Lung (tissue), 12 donors: ENCODE results near the gene TGFB1I1. TPM values are rescaled to one million over a fixed set of nuclear protein-coding genes. Genes with fewer than 3 reads are reported as not detected.

Experiments used
- ATAC-seq: fragments of 200-7000 bp; cut with Tn5 transposase; one replicate; pipeline ENCODE4 v1.9.1; 2020; ENCODE audit warnings: moderate number of reproducible peaks; ENCODE audit not compliant: insufficient read depth, low FRiP score
- DNase-seq, 3 donors: peaks; one replicate each; pipeline ENCODE4 v3.0.0-alpha.2; 2013 to 2017
- H3K27ac ChIP-seq, 2 donors: one replicate each; pipeline ENCODE4 v1.5.1; 2013; ENCODE audit warnings: mild to moderate bottlenecking in 2 of 2, moderate library complexity in 2 of 2, control low read depth in 1 of 2, inconsistent platforms in 1 of 2, low read depth in 1 of 2, low read length in 1 of 2
- H3K27me3 ChIP-seq, 3 donors: one replicate each; pipeline ENCODE4 v1.5.1; 2013; ENCODE audit warnings: low read length in 2 of 3; ENCODE audit not compliant: control insufficient read depth in 3 of 3, insufficient read depth in 3 of 3
- H3K36me3 ChIP-seq, 4 donors: one replicate each; pipeline ENCODE4 v1.5.1; 2013; ENCODE audit warnings: low read length in 4 of 4, mild to moderate bottlenecking in 1 of 4, moderate library complexity in 1 of 4; ENCODE audit not compliant: control insufficient read depth in 4 of 4, insufficient read depth in 4 of 4
- H3K4me1 ChIP-seq, 5 donors: one replicate each; pipeline ENCODE4 v1.5.1; 2013; ENCODE audit warnings: low read length in 5 of 5, mild to moderate bottlenecking in 2 of 5, moderate library complexity in 1 of 5; ENCODE audit not compliant: control insufficient read depth in 5 of 5, insufficient read depth in 5 of 5
- H3K4me3 ChIP-seq: one replicate; pipeline ENCODE4 v1.5.1; 2013; ENCODE audit warnings: mild to moderate bottlenecking, control low read depth, moderate library complexity
- H3K9ac ChIP-seq, 2 donors: one replicate each; pipeline ENCODE4 v1.5.1; 2013; ENCODE audit warnings: low read length in 2 of 2, control low read depth in 1 of 2; ENCODE audit not compliant: insufficient read depth in 1 of 2
- H3K9me3 ChIP-seq, 4 donors: one replicate each; pipeline ENCODE4 v1.5.1; 2013; ENCODE audit warnings: low read length in 3 of 4, mild to moderate bottlenecking in 1 of 4, moderate library complexity in 1 of 4; ENCODE audit not compliant: control insufficient read depth in 4 of 4, insufficient read depth in 3 of 4
- CTCF ChIP-seq: IDR thresholded peaks from 2 replicates; pipeline ENCODE4 v1.5.1; 2012; ENCODE audit warnings: mild to moderate bottlenecking; ENCODE audit errors: control extremely low read depth, extremely low read depth
- WGBS, 2 donors: extraction: QIAGEN DNeasy Blood & Tissue Kit; methylation state at CpG; one replicate each; pipeline ENCODE4 v1.1.7; 2013; 5-methylcytosine and 5-hydroxymethylcytosine counted together
- polyA plus RNA-seq, 2 donors: library from polyadenylated mRNA; stranded (reverse); fragments of 200-250 nt; gene quantifications; one replicate each; pipeline ENCODE4 v1.2.1, GENCODE V29; 2013
- total RNA-seq, 2 donors: library from RNA; depleted of rRNA in 1 of 2; stranded (reverse); fragments of >200 nt in 1 of 2; gene quantifications; one replicate each; pipeline ENCODE4 v1.2.1, GENCODE V29; 2014 to 2021
- donor health status: control.
- donor health status: control.
- donor health status: Bipolar disorder and iron deficiency.
- donor health status: healthy.
- donor health status: DM: yes; HTN: yes; CAD: no.

The TGFB1I1 gene
- total and polyA plus RNA-seq, 4 donors, result 25.1 to 58.9 (median 37.6) TPM

DNA sequence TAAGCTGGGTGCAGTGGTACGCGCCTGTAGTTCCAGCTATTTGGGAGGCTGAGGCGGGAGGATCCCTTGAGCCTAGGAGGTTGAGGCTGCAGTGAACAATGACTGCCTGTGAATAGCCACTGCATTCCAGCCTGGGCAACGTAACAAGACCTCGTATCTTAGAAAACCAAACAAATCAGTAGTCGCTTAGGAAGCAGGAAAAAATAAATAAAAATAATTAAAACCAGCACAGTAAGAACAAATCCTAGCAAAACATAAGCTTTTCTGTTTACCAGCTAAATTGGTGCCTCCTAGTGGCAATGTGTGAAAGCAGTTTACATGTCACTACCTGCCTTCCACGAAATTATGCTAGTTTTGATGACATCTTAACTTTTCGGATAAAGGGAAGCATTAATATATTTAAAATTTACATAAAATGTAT, 11.4 kb upstream of the TGFB1I1 start:
- no peaks in the 10 kb centered on the region for H3K27me3 ChIP-seq
- peak overlapping the region in 1 of 2 donors; percentile 92 for H3K9ac ChIP-seq
- H3K27ac ChIP-seq, result no peak overlapping the region
- no peak for ATAC-seq
- H3K4me1 ChIP-seq, result peaks cover 7 to 27% (median 13%) of the 10 kb centered on the region in 5 donors
- no peak overlapping the region for H3K4me3 ChIP-seq
- no peaks in the 10 kb centered on the region for H3K9me3 ChIP-seq
- WGBS, 2 donors, result 55% methylated on average over 8 of the region's 8 CpGs
- peak; percentile 28 for TF ChIP-seq CTCF
- H3K36me3 ChIP-seq, result peaks cover 0 to 23% (median 11%) of the 10 kb centered on the region in 4 donors
- DNase-seq, result peak in 2 of 3 donors; percentile 65 to 73

DNA sequence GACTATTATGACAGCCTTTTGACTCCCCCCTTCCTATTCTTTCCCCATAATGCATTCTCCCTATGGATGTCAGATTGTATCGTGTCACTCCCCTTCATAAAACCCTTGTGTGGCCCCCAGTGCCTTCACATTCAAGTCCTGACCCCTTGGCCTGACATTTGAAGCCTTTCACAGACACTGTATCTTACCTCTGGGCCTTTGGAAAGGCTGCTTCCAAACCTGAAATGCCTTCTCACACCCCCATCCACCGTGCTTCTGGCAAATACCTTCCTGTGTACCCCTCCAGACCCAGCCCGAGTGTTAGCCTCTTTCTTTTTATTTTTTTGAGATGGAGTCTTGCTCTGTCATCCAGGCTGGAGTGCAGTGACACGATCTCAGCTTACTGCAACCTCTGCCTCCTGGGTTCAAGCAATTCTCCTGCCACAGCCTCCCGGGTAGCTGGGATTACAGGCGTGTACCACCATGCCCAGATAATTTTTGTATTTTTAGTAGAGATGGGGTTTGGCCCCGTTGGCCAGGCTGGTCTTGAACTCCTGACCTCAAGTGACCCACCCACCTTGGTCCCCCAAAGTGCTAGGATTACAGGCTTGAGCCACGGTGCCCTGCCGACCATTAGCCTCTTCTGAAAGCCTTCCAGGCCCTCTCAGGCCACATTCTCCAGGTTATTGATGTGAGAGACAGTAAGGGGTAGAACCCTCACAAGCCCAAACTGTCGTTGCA, 10.6 kb upstream of the TGFB1I1 start:
- DNase-seq, result no peak
- no peak for TF ChIP-seq CTCF
- Histone ChIP-seq H3K27ac (no peak overlapping the region), H3K27me3 (no peaks in the 10 kb centered on the region), H3K9me3 (no peaks in the 10 kb centered on the region), H3K36me3 (peaks cover 3 to 31% (median 11%) of the 10 kb centered on the region in 4 donors), H3K4me3 (no peak overlapping the region), H3K9ac (no peak overlapping the region), H3K4me1 (peaks cover 7 to 25% (median 12%) of the 10 kb centered on the region in 5 donors)
- no peak for ATAC-seq
- 92 to 94% methylated on average over 10 of the region's 10 CpGs for WGBS, 2 donors

GRCh38 chr16:31461921-31462804, 9.8 kb upstream of the TGFB1I1 start:
- Histone ChIP-seq H3K9me3 (no peaks in the 10 kb centered on the region), H3K9ac (no peak overlapping the region), H3K4me1 (peaks cover 5 to 19% (median 8%) of the 10 kb centered on the region in 5 donors), H3K27me3 (no peaks in the 10 kb centered on the region), H3K4me3 (no peak overlapping the region), H3K27ac (no peak overlapping the region), H3K36me3 (peaks cover 3 to 39% (median 10%) of the 10 kb centered on the region in 4 donors)
- ATAC-seq (no peak), DNase-seq (no peak)
- WGBS, 2 donors, result 94 to 97% methylated on average over 35 of the region's 35 CpGs
- no peak for TF ChIP-seq CTCF
